GM21515 (cell line): ENCODE results near the gene TSKU.
"Not testable (repeated sequence)": the region's sequence is repeated elsewhere in the genome, so short reads cannot be mapped to it uniquely, and the experiment has no call there.

Source experiments
- ATAC-seq: cut with Tn5 transposase; IDR thresholded peaks from one replicate; pipeline ENCODE4 v1.9.1; 2021; ENCODE audit not compliant: unreplicated experiment

The TSKU gene

GRCh38 chr11:76800466-76801200, 17.5 kb downstream of the TSKU start:
- no peak for ATAC-seq

GRCh38 chr11:76801225-76801624, 18.1 kb downstream of the TSKU start:
- ATAC-seq: no peak

GRCh38 chr11:76801736-76802135, 18.6 kb downstream of the TSKU start:
- no peak for ATAC-seq

- ATAC-seq: no peak
These were observed 19.0 kb downstream of the TSKU start for GRCh38 chr11:76802151-76802550.

- ATAC-seq: no peak
These were observed 19.5 kb downstream of the TSKU start for GRCh38 chr11:76802621-76803020.

- no peak for ATAC-seq
These were observed 19.9 kb downstream of the TSKU start for GRCh38 chr11:76803023-76803422.

GRCh38 chr11:76803811-76804600, 20.9 kb downstream of the TSKU start:
- no peak for ATAC-seq

- no peak for ATAC-seq
These were observed 22.2 kb downstream of the TSKU start for GRCh38 chr11:76805206-76805913.

GRCh38 chr11:76806131-76806530, 23.0 kb downstream of the TSKU start:
- no peak for ATAC-seq

- no peak for ATAC-seq
These were observed 23.6 kb downstream of the TSKU start for GRCh38 chr11:76806608-76807205.

GRCh38 chr11:76807206-76807875, 24.2 kb downstream of the TSKU start:
- no peak for ATAC-seq

GRCh38 chr11:76808171-76808570, 25.0 kb downstream of the TSKU start:
- ATAC-seq: no peak

GRCh38 chr11:76808996-76809395, 25.8 kb downstream of the TSKU start:
- ATAC-seq: no peak

GRCh38 chr11:76810151-76810853, 27.1 kb downstream of the TSKU start:
- ATAC-seq: no peak

- no peak for ATAC-seq
These were observed 28.1 kb downstream of the TSKU start for GRCh38 chr11:76811259-76811658.

GRCh38 chr11:76814414-76814813, 31.3 kb downstream of the TSKU start:
- ATAC-seq: no peak

GRCh38 chr11:76815678-76816077, 32.5 kb downstream of the TSKU start:
- not testable (repeated sequence) for ATAC-seq

- ATAC-seq: no peak
These were observed 37.0 kb downstream of the TSKU start for GRCh38 chr11:76820184-76820566.

GRCh38 chr11:76821396-76821795, 38.2 kb downstream of the TSKU start:
- not testable (repeated sequence) for ATAC-seq

- ATAC-seq: no peak
These were observed 39.2 kb downstream of the TSKU start for GRCh38 chr11:76822406-76822805.
